Measurements from ENCODE around the gene MRPL55.

Gene MRPL55

DNA sequence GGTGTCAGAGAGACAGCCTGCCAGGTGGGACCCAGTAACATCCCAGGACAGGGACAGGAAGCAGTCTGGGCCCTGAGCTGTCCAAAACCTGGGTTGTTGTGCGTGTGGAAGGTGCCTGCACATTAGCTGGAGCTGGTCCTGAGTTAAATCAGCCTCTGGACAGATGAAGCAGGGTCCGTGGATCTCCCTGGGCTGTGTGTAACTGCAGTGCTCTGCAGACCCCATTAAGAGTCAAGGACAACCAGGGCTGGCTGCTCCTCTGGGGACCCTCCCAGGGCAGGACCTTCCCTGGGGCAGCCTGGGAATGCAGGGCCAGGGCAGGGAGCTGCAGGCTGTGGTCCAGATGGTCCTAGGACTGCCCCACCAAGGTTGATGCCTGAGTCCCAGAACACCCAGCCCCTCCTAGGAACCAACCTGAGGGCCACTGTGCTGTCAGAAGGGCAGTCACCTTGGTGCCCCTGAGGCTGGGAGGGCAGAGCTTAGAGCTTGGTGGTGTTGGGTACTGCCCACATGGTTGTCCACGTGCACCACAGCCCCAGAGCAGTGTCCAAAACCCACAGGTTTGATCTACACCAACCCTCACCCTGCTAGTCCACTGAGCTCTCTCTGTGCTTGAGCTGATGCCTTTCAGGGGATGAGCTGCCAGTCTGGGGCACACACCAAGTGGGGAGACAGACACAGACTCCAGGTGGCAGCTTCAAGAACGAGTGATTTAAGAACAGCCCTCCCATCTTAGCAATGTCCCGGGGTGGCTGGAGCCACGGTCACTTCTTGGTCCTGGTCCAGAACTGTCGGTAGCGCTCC is 2.9 kb downstream of the MRPL55 start:
- H3K4me3 ChIP-seq (ENCODE audit: low read depth, low read length): no peak overlapping the region
- TF ChIP-seq, protein P1, sequence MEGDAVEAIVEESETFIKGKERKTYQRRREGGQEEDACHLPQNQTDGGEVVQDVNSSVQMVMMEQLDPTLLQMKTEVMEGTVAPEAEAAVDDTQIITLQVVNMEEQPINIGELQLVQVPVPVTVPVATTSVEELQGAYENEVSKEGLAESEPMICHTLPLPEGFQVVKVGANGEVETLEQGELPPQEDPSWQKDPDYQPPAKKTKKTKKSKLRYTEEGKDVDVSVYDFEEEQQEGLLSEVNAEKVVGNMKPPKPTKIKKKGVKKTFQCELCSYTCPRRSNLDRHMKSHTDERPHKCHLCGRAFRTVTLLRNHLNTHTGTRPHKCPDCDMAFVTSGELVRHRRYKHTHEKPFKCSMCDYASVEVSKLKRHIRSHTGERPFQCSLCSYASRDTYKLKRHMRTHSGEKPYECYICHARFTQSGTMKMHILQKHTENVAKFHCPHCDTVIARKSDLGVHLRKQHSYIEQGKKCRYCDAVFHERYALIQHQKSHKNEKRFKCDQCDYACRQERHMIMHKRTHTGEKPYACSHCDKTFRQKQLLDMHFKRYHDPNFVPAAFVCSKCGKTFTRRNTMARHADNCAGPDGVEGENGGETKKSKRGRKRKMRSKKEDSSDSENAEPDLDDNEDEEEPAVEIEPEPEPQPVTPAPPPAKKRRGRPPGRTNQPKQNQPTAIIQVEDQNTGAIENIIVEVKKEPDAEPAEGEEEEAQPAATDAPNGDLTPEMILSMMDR (IDR thresholded peaks at IDR 0.05; ENCODE audit: low read depth, low read length): no peak
- TF ChIP-seq, protein P2, sequence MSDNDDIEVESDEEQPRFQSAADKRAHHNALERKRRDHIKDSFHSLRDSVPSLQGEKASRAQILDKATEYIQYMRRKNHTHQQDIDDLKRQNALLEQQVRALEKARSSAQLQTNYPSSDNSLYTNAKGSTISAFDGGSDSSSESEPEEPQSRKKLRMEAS (IDR thresholded peaks at IDR 0.05; ENCODE audit: low read depth, low read length): no peak
- TF ChIP-seq POLR2A (IDR thresholded peaks at IDR 0.05; ENCODE audit: extremely low read depth, insufficient read length): no peak
- no peak for TF ChIP-seq MYC (IDR thresholded peaks at IDR 0.05; ENCODE audit: low read depth, low read length)
- DNase-seq (ENCODE audit: low read depth): no peak

DNA sequence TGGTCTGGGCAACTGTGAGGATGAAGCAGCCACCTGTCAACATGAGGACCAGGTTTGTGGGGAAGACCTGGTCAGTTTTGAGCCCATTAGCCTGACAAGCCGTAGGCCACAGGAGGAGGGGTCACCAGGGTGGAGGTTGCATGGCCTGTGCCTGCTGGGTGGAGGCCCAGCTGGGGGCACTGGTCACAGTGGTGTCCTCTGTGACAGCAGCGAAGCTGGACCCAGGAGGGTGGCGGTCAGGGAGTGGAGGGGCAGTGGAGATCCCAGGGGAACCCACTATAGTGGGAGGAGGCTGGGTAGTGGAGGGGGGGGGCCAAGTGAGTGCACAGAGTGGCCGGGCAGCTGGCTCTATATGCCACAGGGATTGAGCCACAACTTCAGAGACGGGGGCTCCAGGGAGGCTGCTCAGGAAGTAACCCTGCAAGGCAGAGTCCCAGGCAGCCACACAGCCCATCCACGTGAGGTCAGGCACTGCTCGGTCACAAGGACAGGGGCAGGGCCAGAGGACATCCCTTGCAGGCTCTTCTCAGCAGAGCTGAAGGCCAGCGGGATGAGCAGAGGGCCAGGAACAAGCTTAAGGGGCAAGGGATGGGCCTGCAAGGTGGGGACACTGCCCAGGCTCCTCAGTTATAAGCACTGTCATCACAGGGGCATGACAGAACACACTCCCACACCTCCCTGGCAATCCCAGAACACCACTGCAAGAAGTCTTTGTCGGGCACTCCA is 3.7 kb downstream of the MRPL55 start:
- H3K4me3 ChIP-seq (ENCODE audit: low read depth, low read length): no peak overlapping the region
- TF ChIP-seq, protein P2 (IDR thresholded peaks at IDR 0.05; ENCODE audit: low read depth, low read length): no peak
- no peak for TF ChIP-seq POLR2A (IDR thresholded peaks at IDR 0.05; ENCODE audit: extremely low read depth, insufficient read length)
- no peak for TF ChIP-seq MYC (IDR thresholded peaks at IDR 0.05; ENCODE audit: low read depth, low read length)
- TF ChIP-seq, protein P1 (IDR thresholded peaks at IDR 0.05; ENCODE audit: low read depth, low read length): no peak
- no peak for DNase-seq (ENCODE audit: low read depth)

- no peak overlapping the region for H3K4me3 ChIP-seq (ENCODE audit: low read depth, low read length)
- TF ChIP-seq, protein P2 (IDR thresholded peaks at IDR 0.05; ENCODE audit: low read depth, low read length): no peak
- TF ChIP-seq POLR2A (IDR thresholded peaks at IDR 0.05; ENCODE audit: extremely low read depth, insufficient read length) (no peak), MYC (IDR thresholded peaks at IDR 0.05; ENCODE audit: low read depth, low read length) (no peak)
- TF ChIP-seq, protein P1 (IDR thresholded peaks at IDR 0.05; ENCODE audit: low read depth, low read length): no peak
- no peak for DNase-seq (ENCODE audit: low read depth)
Observed at GRCh38 chr1:228104526-228105269, 4.4 kb downstream of the MRPL55 start.

DNA sequence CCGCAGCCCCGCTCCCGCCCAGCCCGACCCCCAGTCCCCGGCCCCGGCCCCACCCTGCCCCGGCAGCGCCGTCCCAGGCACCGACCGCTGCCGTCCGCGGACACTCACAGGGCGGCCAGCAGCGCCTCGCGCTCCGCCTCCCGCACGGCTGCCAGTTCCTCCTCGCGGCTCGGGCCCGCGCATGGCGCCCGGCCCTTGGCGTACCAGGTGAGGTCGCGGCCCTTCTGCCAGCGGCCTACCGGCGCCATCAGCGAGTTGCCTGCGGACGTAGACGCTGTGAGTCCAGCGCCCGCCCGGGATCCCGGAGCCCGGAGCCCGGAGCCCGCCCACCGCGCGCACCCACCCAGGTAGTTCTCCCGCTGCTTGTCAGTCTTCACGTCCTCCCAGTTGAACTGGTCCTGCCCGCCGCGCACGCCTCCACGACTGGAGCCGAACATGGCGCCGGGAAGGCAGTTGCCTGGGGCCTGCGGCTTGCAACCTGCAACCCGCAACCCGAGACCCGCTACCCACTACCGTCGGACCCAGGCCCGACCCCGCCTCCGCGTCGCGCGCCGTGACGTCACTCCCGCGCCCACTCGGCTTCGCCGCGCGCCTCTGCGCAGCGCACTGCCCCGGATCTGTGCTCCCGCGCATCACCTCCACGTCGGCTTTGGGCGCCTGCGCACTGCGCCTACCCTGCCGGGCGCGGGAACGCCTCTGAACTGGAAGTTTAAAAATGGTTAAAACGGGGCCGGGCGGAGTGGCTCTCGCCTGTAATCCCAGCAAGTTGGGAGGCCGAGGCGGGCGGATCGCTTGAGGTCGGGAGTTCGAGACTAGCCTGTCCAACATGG is 6.1 kb downstream of the MRPL55 start, which contains the start of gene C1orf35:
Gene C1orf35 (minus strand): TSS at position 535 of the 830 bp plus-strand sequence. CDS start 98 bp downstream, at position 437.
- TF ChIP-seq, protein P1 (IDR thresholded peaks at IDR 0.05; ENCODE audit: low read depth, low read length): no peak
- TF ChIP-seq POLR2A (IDR thresholded peaks at IDR 0.05; ENCODE audit: extremely low read depth, insufficient read length) (peak; percentile 71), MYC (IDR thresholded peaks at IDR 0.05; ENCODE audit: low read depth, low read length) (peak; percentile 74; the same call in 1 of the 2 replicates)
- TF ChIP-seq, protein P2 (IDR thresholded peaks at IDR 0.05; ENCODE audit: low read depth, low read length): peak; percentile 47; the same call in 1 of the 2 replicates
- DNase-seq (ENCODE audit: low read depth): peak; percentile 95
- H3K4me3 ChIP-seq (ENCODE audit: low read depth, low read length): peak within 1 kb of the TSS; percentile 71
